ENCODE data around the gene ARHGEF7.

ARHGEF7 gene

DNA sequence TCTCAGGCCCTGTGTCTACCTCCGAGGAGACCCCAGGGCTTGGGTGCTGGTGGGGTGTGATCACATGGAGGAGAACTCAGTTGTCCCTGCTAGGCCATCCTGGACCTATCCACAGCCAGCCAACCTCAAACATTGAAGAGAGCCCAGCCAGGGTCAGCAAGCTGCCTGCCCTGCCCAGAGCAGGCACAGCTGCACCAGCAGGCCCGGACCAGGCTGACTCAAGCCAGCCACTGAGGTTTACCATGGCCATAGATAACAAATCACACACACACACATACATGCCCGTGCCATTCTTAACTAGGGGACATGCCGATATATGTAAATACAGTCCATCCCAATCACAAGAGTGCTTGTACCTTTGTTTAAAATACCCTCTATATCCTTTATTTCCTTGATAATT, 8.1 kb downstream of the ARHGEF7 start:
- no peak overlapping the region for H3K4me3 ChIP-seq (ENCODE audit: low read depth, low read length)
- peaks cover under 1% of the 10 kb centered on the region for H3K27me3 ChIP-seq (ENCODE audit: control insufficient read depth, insufficient read depth, low read length)

DNA sequence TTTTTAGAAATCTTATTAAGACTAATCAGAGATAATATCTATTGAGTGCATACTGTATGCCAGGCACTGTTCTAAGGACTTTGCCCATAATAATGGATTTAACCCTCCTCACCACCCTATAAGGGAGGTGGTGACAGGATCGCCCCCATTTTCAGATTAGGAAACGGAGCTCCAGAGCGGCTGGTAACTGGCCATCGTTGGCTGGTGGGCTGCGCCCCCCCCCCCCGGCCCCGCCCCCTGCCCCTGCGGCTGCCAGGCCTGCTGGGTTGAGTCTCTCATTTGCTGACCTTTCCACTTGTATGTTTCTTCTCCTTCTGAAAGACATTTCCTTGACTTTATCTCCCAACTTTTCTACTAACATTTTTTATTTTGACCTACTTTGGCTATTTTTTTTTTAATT, 8.5 kb downstream of the ARHGEF7 start:
- Histone ChIP-seq H3K4me3 (ENCODE audit: low read depth, low read length) (no peak overlapping the region), H3K27me3 (ENCODE audit: control insufficient read depth, insufficient read depth, low read length) (no peaks in the 10 kb centered on the region), H3K36me3 (ENCODE audit: control insufficient read depth, insufficient read depth, low read length) (no peaks in the 10 kb centered on the region), H3K9me3 (ENCODE audit: control insufficient read depth, insufficient read depth, low read length) (no peaks in the 10 kb centered on the region), H3K9ac (ENCODE audit: low read depth, low read length) (no peak overlapping the region), H3K4me1 (ENCODE audit: control insufficient read depth, insufficient read depth, low read length) (no peaks in the 10 kb centered on the region)

More for the DNA sequence above, 8.1 kb downstream of the ARHGEF7 start:
- Histone ChIP-seq H3K36me3 (ENCODE audit: control insufficient read depth, insufficient read depth, low read length) (no peaks in the 10 kb centered on the region), H3K9me3 (ENCODE audit: control insufficient read depth, insufficient read depth, low read length) (no peaks in the 10 kb centered on the region), H3K9ac (ENCODE audit: low read depth, low read length) (no peak overlapping the region), H3K4me1 (ENCODE audit: control insufficient read depth, insufficient read depth, low read length) (no peaks in the 10 kb centered on the region)

DNA sequence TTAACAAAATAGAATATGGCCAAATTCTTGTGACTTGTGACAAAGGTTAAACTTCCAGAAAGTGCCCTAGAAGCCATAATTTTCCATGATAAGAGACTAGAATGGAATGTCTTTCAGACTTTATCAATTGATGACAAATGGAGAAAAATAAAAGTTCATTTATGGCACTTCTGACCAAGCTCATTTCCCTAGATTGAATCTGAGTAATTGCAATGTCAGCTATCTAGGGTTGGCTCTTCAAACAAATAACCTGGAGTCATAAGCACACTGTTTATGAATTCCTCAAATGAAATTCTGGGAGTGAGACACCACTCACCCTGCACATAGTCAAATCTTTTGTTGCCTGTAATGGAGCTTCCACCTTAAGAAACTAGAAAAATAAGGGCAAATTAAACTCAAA, 11.4 kb downstream of the ARHGEF7 start:
- Histone ChIP-seq H3K4me1 (ENCODE audit: control insufficient read depth, insufficient read depth, low read length) (no peaks in the 10 kb centered on the region), H3K9ac (ENCODE audit: low read depth, low read length) (no peak overlapping the region), H3K9me3 (ENCODE audit: control insufficient read depth, insufficient read depth, low read length) (no peaks in the 10 kb centered on the region), H3K27me3 (ENCODE audit: control insufficient read depth, insufficient read depth, low read length) (no peaks in the 10 kb centered on the region), H3K4me3 (ENCODE audit: low read depth, low read length) (no peak overlapping the region), H3K36me3 (ENCODE audit: control insufficient read depth, insufficient read depth, low read length) (no peaks in the 10 kb centered on the region)

DNA sequence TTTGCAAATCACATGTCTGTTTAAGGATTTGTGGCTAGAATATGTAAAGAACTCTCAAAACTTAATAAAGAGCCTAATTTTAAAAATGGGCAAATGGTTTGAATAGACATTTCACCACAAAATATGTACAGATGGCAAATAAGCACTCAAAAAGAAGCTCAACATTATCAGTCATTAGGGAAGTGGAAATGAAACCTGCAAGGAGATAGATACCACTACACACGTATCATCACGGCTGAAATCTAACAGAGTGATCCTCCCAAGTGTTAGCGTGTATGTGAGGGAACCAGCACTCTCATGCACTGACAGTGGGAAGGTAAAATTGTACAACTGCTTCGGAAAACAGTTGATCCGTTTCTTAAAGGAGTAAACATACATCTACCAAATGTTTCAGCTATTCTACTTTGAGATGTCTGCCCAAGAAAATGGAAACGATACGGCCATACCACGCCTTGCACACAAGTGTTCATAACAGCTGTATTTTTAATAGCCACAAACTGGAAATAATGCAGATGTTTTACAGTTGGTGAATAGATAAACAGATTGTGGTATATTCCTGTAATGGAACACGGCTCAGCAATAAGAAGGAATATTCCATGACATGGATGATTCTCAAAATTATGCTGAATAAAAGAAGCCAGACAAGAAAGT, 14.5 kb downstream of the ARHGEF7 start:
- H3K27me3 ChIP-seq (ENCODE audit: control insufficient read depth, insufficient read depth, low read length) = no peaks in the 10 kb centered on the region
- no peaks in the 10 kb centered on the region for H3K4me1 ChIP-seq (ENCODE audit: control insufficient read depth, insufficient read depth, low read length)
- no peaks in the 10 kb centered on the region for H3K9me3 ChIP-seq (ENCODE audit: control insufficient read depth, insufficient read depth, low read length)
- no peaks in the 10 kb centered on the region for H3K36me3 ChIP-seq (ENCODE audit: control insufficient read depth, insufficient read depth, low read length)
- H3K9ac ChIP-seq (ENCODE audit: low read depth, low read length) = no peak overlapping the region
- H3K4me3 ChIP-seq (ENCODE audit: low read depth, low read length) = no peak overlapping the region

DNA sequence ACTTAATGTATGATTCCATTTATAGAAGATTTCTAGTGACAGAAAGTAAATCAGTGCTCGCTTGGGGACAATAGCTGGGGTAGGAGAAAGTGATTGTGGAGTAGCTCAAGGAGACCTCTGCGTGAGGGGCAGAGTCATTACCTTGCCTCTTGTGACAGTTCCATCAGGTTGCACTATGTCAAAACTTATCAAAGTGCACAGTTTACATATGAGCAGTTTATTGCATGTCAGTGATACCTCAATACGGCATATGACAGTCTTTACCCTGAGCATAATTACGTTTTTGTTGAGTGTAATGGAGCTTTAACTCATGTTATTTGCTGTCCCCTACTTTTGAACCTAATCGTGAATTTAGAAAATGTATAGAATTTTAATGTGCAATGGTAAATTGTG, 15.0 kb downstream of the ARHGEF7 start:
- Histone ChIP-seq H3K9ac (ENCODE audit: low read depth, low read length) (no peak overlapping the region), H3K4me1 (ENCODE audit: control insufficient read depth, insufficient read depth, low read length) (no peaks in the 10 kb centered on the region), H3K4me3 (ENCODE audit: low read depth, low read length) (no peak overlapping the region), H3K27me3 (ENCODE audit: control insufficient read depth, insufficient read depth, low read length) (no peaks in the 10 kb centered on the region), H3K9me3 (ENCODE audit: control insufficient read depth, insufficient read depth, low read length) (no peaks in the 10 kb centered on the region), H3K36me3 (ENCODE audit: control insufficient read depth, insufficient read depth, low read length) (no peaks in the 10 kb centered on the region)

DNA sequence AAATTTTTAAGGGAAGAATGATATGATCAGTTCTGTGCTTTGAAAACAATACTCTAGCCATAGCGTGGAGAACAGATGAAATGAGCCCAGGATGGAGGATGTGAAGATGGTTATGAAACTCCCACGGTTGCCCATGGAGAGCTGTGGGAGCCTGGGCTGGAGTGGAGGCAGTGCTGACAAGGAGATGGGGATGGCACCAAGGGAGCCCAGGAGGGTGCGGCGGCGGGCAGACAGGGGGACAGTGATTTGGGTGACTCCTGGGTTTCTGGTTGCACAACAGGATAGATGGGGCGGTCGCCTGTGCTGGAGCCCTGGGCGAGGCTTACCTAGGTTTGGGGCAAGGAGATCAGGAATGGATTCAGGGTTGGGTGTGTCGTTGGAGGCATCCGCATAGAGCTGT, 15.9 kb downstream of the ARHGEF7 start:
- no peaks in the 10 kb centered on the region for H3K27me3 ChIP-seq (ENCODE audit: control insufficient read depth, insufficient read depth, low read length)
- no peaks in the 10 kb centered on the region for H3K36me3 ChIP-seq (ENCODE audit: control insufficient read depth, insufficient read depth, low read length)
- H3K9ac ChIP-seq (ENCODE audit: low read depth, low read length) = no peak overlapping the region
- H3K4me3 ChIP-seq (ENCODE audit: low read depth, low read length) = no peak overlapping the region
- no peaks in the 10 kb centered on the region for H3K9me3 ChIP-seq (ENCODE audit: control insufficient read depth, insufficient read depth, low read length)
- no peaks in the 10 kb centered on the region for H3K4me1 ChIP-seq (ENCODE audit: control insufficient read depth, insufficient read depth, low read length)

DNA sequence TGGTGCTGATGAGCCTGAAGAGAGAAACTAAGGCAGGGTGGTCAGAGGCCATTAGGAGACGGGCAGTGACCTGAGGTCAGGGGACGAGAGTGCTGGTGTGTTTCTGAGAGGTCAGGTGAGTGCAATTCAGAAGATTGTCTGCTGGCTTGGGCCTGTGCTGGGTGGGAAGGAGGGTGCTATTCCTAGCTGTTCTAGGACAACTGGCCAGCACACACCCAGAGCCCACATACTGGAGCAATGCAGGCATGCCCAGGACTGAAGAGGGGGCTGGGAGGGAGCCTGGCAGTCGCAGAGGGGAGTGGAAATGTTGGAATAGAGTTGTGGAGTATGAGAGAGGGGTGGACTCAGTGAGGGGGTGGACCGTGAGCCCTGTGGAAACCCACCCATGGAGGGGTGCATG, 16.5 kb downstream of the ARHGEF7 start:
- Histone ChIP-seq H3K27me3 (ENCODE audit: control insufficient read depth, insufficient read depth, low read length) (no peaks in the 10 kb centered on the region), H3K36me3 (ENCODE audit: control insufficient read depth, insufficient read depth, low read length) (no peaks in the 10 kb centered on the region), H3K9me3 (ENCODE audit: control insufficient read depth, insufficient read depth, low read length) (no peaks in the 10 kb centered on the region), H3K4me3 (ENCODE audit: low read depth, low read length) (no peak overlapping the region), H3K4me1 (ENCODE audit: control insufficient read depth, insufficient read depth, low read length) (no peaks in the 10 kb centered on the region), H3K9ac (ENCODE audit: low read depth, low read length) (no peak overlapping the region)

DNA sequence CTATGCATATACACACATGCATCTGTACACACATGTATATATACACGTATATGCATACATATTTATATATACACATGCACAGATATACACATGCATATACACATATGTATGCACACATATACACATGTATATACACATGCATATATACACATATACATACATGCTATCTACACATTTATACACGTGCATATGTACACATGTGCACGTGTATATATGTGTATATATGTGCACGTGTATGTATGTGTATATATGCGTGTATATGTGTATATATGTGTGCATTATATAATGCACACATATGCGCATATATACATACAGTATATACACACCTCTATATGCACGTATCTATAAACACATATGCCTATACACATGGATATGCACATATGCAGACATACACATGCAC, 17.8 kb downstream of the ARHGEF7 start:
- no peaks in the 10 kb centered on the region for H3K36me3 ChIP-seq (ENCODE audit: control insufficient read depth, insufficient read depth, low read length)
- no peak overlapping the region for H3K4me3 ChIP-seq (ENCODE audit: low read depth, low read length)
- H3K4me1 ChIP-seq (ENCODE audit: control insufficient read depth, insufficient read depth, low read length) = no peaks in the 10 kb centered on the region
- no peaks in the 10 kb centered on the region for H3K9me3 ChIP-seq (ENCODE audit: control insufficient read depth, insufficient read depth, low read length)
- no peaks in the 10 kb centered on the region for H3K27me3 ChIP-seq (ENCODE audit: control insufficient read depth, insufficient read depth, low read length)
- H3K9ac ChIP-seq (ENCODE audit: low read depth, low read length) = no peak overlapping the region

DNA sequence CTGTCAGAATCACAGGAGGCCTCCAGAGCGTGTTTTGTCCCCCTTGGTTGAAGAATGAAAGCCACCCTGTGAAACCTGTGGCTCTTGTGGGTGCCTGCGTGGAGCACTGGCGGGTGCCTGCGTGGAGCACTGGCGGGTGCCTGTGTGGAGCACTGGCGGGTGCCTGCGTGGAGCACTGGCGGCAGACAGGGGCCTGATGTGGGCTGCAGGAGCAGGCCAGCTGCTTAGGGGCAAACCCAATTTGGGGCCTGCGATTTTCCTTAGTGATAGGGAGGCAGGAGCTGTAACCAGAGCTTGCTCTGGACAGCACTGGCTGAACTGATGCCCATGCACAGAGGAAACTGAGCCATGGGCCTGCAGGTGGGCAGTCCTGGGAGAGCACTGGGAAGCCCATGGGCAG, 24.3 kb downstream of the ARHGEF7 start:
- Histone ChIP-seq H3K9me3 (ENCODE audit: control insufficient read depth, insufficient read depth, low read length) (no peaks in the 10 kb centered on the region), H3K4me1 (ENCODE audit: control insufficient read depth, insufficient read depth, low read length) (no peaks in the 10 kb centered on the region), H3K9ac (ENCODE audit: low read depth, low read length) (no peak overlapping the region), H3K27me3 (ENCODE audit: control insufficient read depth, insufficient read depth, low read length) (no peaks in the 10 kb centered on the region), H3K4me3 (ENCODE audit: low read depth, low read length) (no peak overlapping the region), H3K36me3 (ENCODE audit: control insufficient read depth, insufficient read depth, low read length) (no peaks in the 10 kb centered on the region)

DNA sequence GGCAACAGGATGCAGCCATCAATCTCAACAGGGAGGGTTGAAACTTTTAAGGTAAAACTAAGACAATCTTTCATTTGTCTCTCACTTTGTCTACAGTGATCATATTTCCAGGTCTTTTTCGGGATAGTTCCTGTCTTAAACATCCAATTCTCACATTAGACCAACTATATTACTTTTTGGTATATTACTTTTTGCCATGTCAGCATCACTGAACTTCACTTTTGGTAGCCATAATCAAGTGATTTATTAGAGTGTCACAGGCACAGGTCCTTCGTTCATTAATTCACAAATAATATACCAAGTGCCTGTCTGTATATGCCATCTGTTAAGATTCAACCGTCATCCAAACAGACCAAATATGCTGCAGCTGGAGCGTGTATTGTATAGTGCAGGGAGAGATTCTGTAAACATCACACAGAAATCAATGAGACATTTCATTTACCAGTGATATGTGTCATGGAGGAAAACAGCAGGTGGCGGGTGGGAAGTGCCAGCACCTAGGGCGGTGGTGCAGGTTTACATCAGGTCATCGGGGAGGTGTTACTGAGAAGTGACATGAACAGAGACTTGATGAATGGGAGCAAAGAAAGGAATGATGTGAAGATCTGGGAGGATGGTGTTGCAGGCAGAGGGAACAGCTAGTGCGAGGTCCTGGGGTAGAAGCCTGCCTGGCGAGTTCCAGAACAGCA, 24.9 kb downstream of the ARHGEF7 start:
- Histone ChIP-seq H3K4me3 (ENCODE audit: low read depth, low read length) (no peak overlapping the region), H3K27me3 (ENCODE audit: control insufficient read depth, insufficient read depth, low read length) (no peaks in the 10 kb centered on the region), H3K4me1 (ENCODE audit: control insufficient read depth, insufficient read depth, low read length) (no peaks in the 10 kb centered on the region), H3K36me3 (ENCODE audit: control insufficient read depth, insufficient read depth, low read length) (no peaks in the 10 kb centered on the region), H3K9me3 (ENCODE audit: control insufficient read depth, insufficient read depth, low read length) (no peaks in the 10 kb centered on the region), H3K9ac (ENCODE audit: low read depth, low read length) (no peak overlapping the region)

DNA sequence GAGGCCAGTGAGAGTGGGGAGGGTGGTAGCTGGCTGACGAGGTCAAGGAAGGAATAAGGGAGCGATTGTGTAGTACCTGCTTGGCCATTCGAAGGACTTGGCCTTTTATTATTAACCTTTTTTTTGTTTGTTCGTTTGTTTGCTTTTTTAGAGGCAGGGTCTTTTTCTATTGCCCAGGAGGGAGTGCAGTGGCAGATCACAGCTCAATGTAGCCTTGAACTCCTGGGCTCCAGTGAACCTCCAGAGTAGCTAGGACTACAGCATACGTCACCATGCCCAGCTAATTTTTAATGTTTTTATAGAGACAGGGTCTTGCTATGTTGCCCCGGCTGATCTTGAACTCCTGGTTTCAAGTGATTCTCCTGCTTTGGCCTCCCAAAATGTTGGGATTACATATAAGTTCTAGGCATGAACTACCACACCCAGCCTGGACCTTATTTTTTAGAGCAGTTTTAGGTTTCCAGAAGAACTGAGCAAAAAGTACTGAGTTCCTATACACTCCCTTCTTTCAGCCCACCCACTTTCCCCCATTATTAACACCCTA, 25.5 kb downstream of the ARHGEF7 start:
- no peaks in the 10 kb centered on the region for H3K4me1 ChIP-seq (ENCODE audit: control insufficient read depth, insufficient read depth, low read length)
- no peaks in the 10 kb centered on the region for H3K9me3 ChIP-seq (ENCODE audit: control insufficient read depth, insufficient read depth, low read length)
- no peaks in the 10 kb centered on the region for H3K27me3 ChIP-seq (ENCODE audit: control insufficient read depth, insufficient read depth, low read length)
- H3K9ac ChIP-seq (ENCODE audit: low read depth, low read length) = no peak overlapping the region
- no peak overlapping the region for H3K4me3 ChIP-seq (ENCODE audit: low read depth, low read length)
- no peaks in the 10 kb centered on the region for H3K36me3 ChIP-seq (ENCODE audit: control insufficient read depth, insufficient read depth, low read length)

DNA sequence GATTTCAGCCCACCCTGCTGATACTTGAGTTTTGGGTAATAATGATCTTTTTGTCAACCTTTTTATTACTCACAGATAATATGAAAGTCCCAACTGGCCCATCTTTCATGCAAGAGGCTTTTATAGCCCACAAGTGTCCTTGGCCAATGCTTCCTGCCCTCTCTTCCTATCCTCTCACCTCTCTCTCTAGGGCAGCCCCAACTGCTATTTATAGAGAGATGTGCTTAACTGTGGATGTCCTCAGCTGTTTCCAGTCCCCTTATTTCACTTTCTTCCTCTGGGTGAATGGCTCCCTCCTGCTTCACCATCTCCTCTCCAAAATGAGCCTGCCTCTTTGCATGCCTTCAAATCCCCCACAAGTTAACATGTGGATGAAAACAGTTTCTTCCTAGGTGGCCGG, 27.4 kb downstream of the ARHGEF7 start:
- Histone ChIP-seq H3K27me3 (ENCODE audit: control insufficient read depth, insufficient read depth, low read length) (no peaks in the 10 kb centered on the region), H3K9ac (ENCODE audit: low read depth, low read length) (no peak overlapping the region), H3K36me3 (ENCODE audit: control insufficient read depth, insufficient read depth, low read length) (no peaks in the 10 kb centered on the region), H3K9me3 (ENCODE audit: control insufficient read depth, insufficient read depth, low read length) (no peaks in the 10 kb centered on the region), H3K4me1 (ENCODE audit: control insufficient read depth, insufficient read depth, low read length) (no peaks in the 10 kb centered on the region), H3K4me3 (ENCODE audit: low read depth, low read length) (no peak overlapping the region)
